Measurements from ENCODE around the gene PLEKHA4. TPM values are rescaled to one million over a fixed set of nuclear protein-coding genes. Genes with fewer than 3 reads are reported as not detected.

Gene PLEKHA4
- total and polyA plus RNA-seq, 10 of the 15 experiments (the other 5 are each of a cell fraction or from before 2014, with no cell fraction given) = 0.13 to 10.0 (median 6.4) TPM; not detected in 1

- ChIA-PET SMC1A (ENCODE audit: uncharacterized antibody, unreplicated experiment) (interaction anchor here (1.3 kb wide), 1 partner anchor 128 kb away, joined by 3 read pairs; no protein-coding TSS in a partner anchor), RAD21 (ENCODE audit: unreplicated experiment) (no interaction called here)
Measured at GRCh38 chr19:48915757-48916156, 47.3 kb upstream of the PLEKHA4 start.

More at GRCh38 chr19:48915757-48916156, 47.3 kb upstream of the PLEKHA4 start:
- H3K79me2 ChIP-seq (ENCODE audit: control insufficient read depth, insufficient read depth, low read length) = no peaks in the 10 kb centered on the region
- in situ Hi-C loops (cut with MboI) = no loop called here
- H3K4me2 ChIP-seq (ENCODE audit: control insufficient read depth, insufficient read depth) = no peak overlapping the region
- H3K27me3 ChIP-seq (replicated peaks in 1 of 2; ENCODE audit: control insufficient read depth in 2 of 2, insufficient read depth in 2 of 2, low read length in 1 of 2) = no peaks in the 10 kb centered on the region
- TF ChIP-seq ASH2L (IDR thresholded peaks at IDR 0.05; ENCODE audit: borderline replicate concordance, low read depth) (no peak), TCF7 (IDR thresholded peaks at IDR 0.05; ENCODE audit: borderline replicate concordance) (no peak), FOXM1 (IDR thresholded peaks at IDR 0.05; ENCODE audit: low read depth, low read length) (no peak), CBX3 (IDR thresholded peaks at IDR 0.05; ENCODE audit: borderline replicate concordance, low read depth) (no peak), TCF12 (IDR thresholded peaks at IDR 0.05; ENCODE audit: low read depth, low read length) (no peak), BMI1 (IDR thresholded peaks at IDR 0.05; ENCODE audit: borderline replicate concordance) (no peak), NR2C2 (IDR thresholded peaks at IDR 0.05; ENCODE audit: borderline replicate concordance, control insufficient read depth, insufficient read length, low read depth) (no peak), POLR2A (IDR thresholded peaks at IDR 0.05; ENCODE audit: low read depth, low read length) (no peak), NKRF (conservative IDR thresholded peaks at IDR 0.05) (no peak), BCL3 (IDR thresholded peaks at IDR 0.05; ENCODE audit: borderline replicate concordance, insufficient read depth, low read depth, low read length, poor library complexity, severe bottlenecking) (no peak), SMC3 (IDR thresholded peaks at IDR 0.05; ENCODE audit: borderline replicate concordance, low read length) (no peak), MAX (IDR thresholded peaks at IDR 0.05; ENCODE audit: low read depth, low read length) (no peak), TAF1 (IDR thresholded peaks at IDR 0.05; ENCODE audit: borderline replicate concordance, low read depth, low read length) (no peak), GATAD2B (conservative IDR thresholded peaks at IDR 0.05; ENCODE audit: low read depth) (no peak), SKIL (IDR thresholded peaks at IDR 0.05; ENCODE audit: low read depth, poor library complexity, severe bottlenecking) (no peak), MTA3 (IDR thresholded peaks at IDR 0.05; ENCODE audit: borderline replicate concordance, low read length) (no peak), E2F8 (IDR thresholded peaks at IDR 0.05; ENCODE audit: low read depth, partially characterized antibody) (no peak)
- no peak for DNase-seq (ENCODE audit: low read depth, low spot score)
- no peaks in the 10 kb centered on the region for H4K20me1 ChIP-seq (ENCODE audit: control insufficient read depth, insufficient read depth)
- no peak overlapping the region for H3K27ac ChIP-seq (ENCODE audit: control insufficient read depth, insufficient read depth)
- WGBS (ENCODE audit: insufficient coverage, insufficient replicate concordance, low lambda C conversion rate, missing lambda C conversion rate) = 92% methylated on average over 8 of the region's 8 CpGs
- no peak overlapping the region for H3K9ac ChIP-seq (ENCODE audit: control insufficient read depth, insufficient read depth, low read length)
- no peak for ATAC-seq
- POLR2A ChIA-PET = interaction anchor here (0.6 kb wide), 1 partner anchor 12 kb away, joined by 4 read pairs; no protein-coding TSS in a partner anchor
- CTCF ChIA-PET = interaction anchor here (1.5 kb wide), 1 partner anchor 55 kb away, joined by 5 read pairs; no protein-coding TSS in a partner anchor
- H3K4me1 ChIP-seq (ENCODE audit: control insufficient read depth, insufficient read depth, low read length) = peaks cover 8% of the 10 kb centered on the region
- FAIRE-seq = no peak
- H2AFZ ChIP-seq (ENCODE audit: control insufficient read depth, low read depth, low read length) = no peak overlapping the region
- no peaks in the 10 kb centered on the region for H3K9me3 ChIP-seq (replicated peaks; ENCODE audit: control insufficient read depth, insufficient read depth, low read length)
- BruUV-seq (replicated peaks) = no TSS peak
- intact Hi-C loops (cut with micrococcal nuclease; ENCODE audit: unreplicated experiment) = no loop called here
- H3K4me3 ChIP-seq = no peak overlapping the region
- H3K36me3 ChIP-seq (ENCODE audit: control insufficient read depth in 2 of 2, insufficient read depth in 2 of 2, low read length in 1 of 2) = peaks cover 8 to 16% of the 10 kb centered on the region in 2 experiments
